ENCODE data around the gene HACD3. TPM values are rescaled to one million over a fixed set of nuclear protein-coding genes. Genes with fewer than 3 reads are reported as not detected.

Gene HACD3
- total RNA-seq (100 to 1,000 TPM in 1 of 5 donors, 10 to 100 TPM in 3, 1 to 10 TPM in 1; 7.0 to 128 (median 32.6) TPM), polyA plus RNA-seq (10 to 100 TPM; 11.5 to 16.7 (median 13.5) TPM)
- long read RNA-seq, donor 1, transcript HACD3-201 (11 exons, 3,228 nt), result major isoform, 11 of 12 reads
- long read RNA-seq, donor 1, partial matches to known transcripts, result 0 of 12 reads
- long read RNA-seq, donor 1, other reads (novel, unspliced or antisense), result 0 of 12 reads
- long read RNA-seq, donor 2, transcript HACD3-201 (11 exons, 3,228 nt), result major isoform, 22 of 34 reads
- long read RNA-seq, donor 2, partial matches to known transcripts, result 0 of 34 reads
- long read RNA-seq, donor 2, other reads (novel, unspliced or antisense), result 12 of 34 reads
- long read RNA-seq, donor 3, transcript HACD3-201 (11 exons, 3,228 nt), result major isoform, 9 of 10 reads
- long read RNA-seq, donor 3, partial matches to known transcripts, result 0 of 10 reads
- long read RNA-seq, donor 3, other reads (novel, unspliced or antisense), result 0 of 10 reads
- long read RNA-seq, donor 4, partial matches to known transcripts, result 0 of 2 reads
- long read RNA-seq, donor 4, other reads (novel, unspliced or antisense), result 0 of 2 reads
- long read RNA-seq, donor 5, transcript HACD3-201 (11 exons, 3,228 nt), result major isoform, 32 of 92 reads
- long read RNA-seq, donor 5, partial matches to known transcripts, result 60 of 92 reads
- long read RNA-seq, donor 5, other reads (novel, unspliced or antisense), result 0 of 92 reads
- long read RNA-seq, donor 6, transcript HACD3-201 (11 exons, 3,228 nt), result major isoform, 36 of 65 reads
- long read RNA-seq, donor 6, partial matches to known transcripts, result 0 of 65 reads
- long read RNA-seq, donor 6, other reads (novel, unspliced or antisense), result 25 of 65 reads
- long read RNA-seq, donor 7, transcript HACD3-201 (11 exons, 3,228 nt), result major isoform, 31 of 31 reads
- long read RNA-seq, donor 7, partial matches to known transcripts, result 0 of 31 reads
- long read RNA-seq, donor 7, other reads (novel, unspliced or antisense), result 0 of 31 reads
- long read RNA-seq, donor 8, transcript HACD3-201 (11 exons, 3,228 nt), result major isoform, 14 of 21 reads
- long read RNA-seq, donor 8, partial matches to known transcripts, result 0 of 21 reads
- long read RNA-seq, donor 8, other reads (novel, unspliced or antisense), result 6 of 21 reads
- long read RNA-seq, donor 9, transcript HACD3-201 (11 exons, 3,228 nt), result major isoform, 17 of 23 reads
- long read RNA-seq, donor 9, partial matches to known transcripts, result 5 of 23 reads
- long read RNA-seq, donor 9, other reads (novel, unspliced or antisense), result 0 of 23 reads
- long read RNA-seq, donor 10, transcript HACD3-201 (11 exons, 3,228 nt), result major isoform, 12 of 14 reads
- long read RNA-seq, donor 10, partial matches to known transcripts, result 0 of 14 reads
- long read RNA-seq, donor 10, other reads (novel, unspliced or antisense), result 0 of 14 reads

- peak; percentile 90 to 96 for DNase-seq
- peaks cover 13 to 55% (median 40%) of the 10 kb centered on the region in 4 donors for H3K4me1 ChIP-seq
- TF ChIP-seq EP300 (IDR thresholded peaks at IDR 0.05) (no peak), POLR2AphosphoS5 (IDR thresholded peaks at IDR 0.05) (peak; percentile 38 to 75 (median 59)), CTCF (IDR thresholded peaks at IDR 0.05) (no peak), POLR2A (IDR thresholded peaks at IDR 0.05) (no peak)
- peak within 1 kb of the TSS; percentile 74 to 83 (median 79) for H3K27ac ChIP-seq
- intact Hi-C loops (cut with DNase I; ENCODE audit: low total_unique reads), result no loop called here
- no peaks in the 10 kb centered on the region for H3K27me3 ChIP-seq
- H3K4me3 ChIP-seq, result peak within 1 kb of the TSS; percentile 65 to 96 (median 75)
- no peaks in the 10 kb centered on the region for H3K9me3 ChIP-seq
- H3K36me3 ChIP-seq, result no peaks in the 10 kb centered on the region
- 0 to 1% (median 0%) methylated on average over 38 to 88 of the region's 88 CpGs for WGBS, 5 donors
Measured at GRCh38 chr15:65530318-65531111, at the start of gene HACD3. HACD3 (plus strand) TSS chr15:65530463; CDS start chr15:65530632, 169 bp downstream.

GRCh38 chr15:65484876-65485275 is 45.4 kb upstream of the HACD3 start:
- no peaks in the 10 kb centered on the region for H3K9me3 ChIP-seq
- H3K36me3 ChIP-seq, result peaks cover 50 to 100% (median 98%) of the 10 kb centered on the region in 4 donors
- WGBS, 5 donors, result 93 to 97% (median 95%) methylated on average over 4 of the region's 4 CpGs
- no peak overlapping the region for H3K4me3 ChIP-seq
- H3K27me3 ChIP-seq, result no peaks in the 10 kb centered on the region
- no peaks in the 10 kb centered on the region for H3K4me1 ChIP-seq
- intact Hi-C loops (cut with DNase I; ENCODE audit: low total_unique reads), result no loop called here
- no peak for DNase-seq
- no peak overlapping the region for H3K27ac ChIP-seq
- no peak for TF ChIP-seq POLR2A (IDR thresholded peaks at IDR 0.05)
- no peak for TF ChIP-seq EP300 (IDR thresholded peaks at IDR 0.05)
- TF ChIP-seq POLR2AphosphoS5 (IDR thresholded peaks at IDR 0.05), result no peak
- no peak for TF ChIP-seq CTCF (IDR thresholded peaks at IDR 0.05)

GRCh38 chr15:65494076-65494475 is 36.2 kb upstream of the HACD3 start:
- 85 to 91% (median 90%) methylated on average over 4 of the region's 4 CpGs for WGBS, 5 donors
- H3K4me3 ChIP-seq, result no peak overlapping the region
- intact Hi-C loops (cut with DNase I; ENCODE audit: low total_unique reads), result no loop called here
- no peak for TF ChIP-seq POLR2AphosphoS5 (IDR thresholded peaks at IDR 0.05)
- TF ChIP-seq POLR2A (IDR thresholded peaks at IDR 0.05), result no peak
- no peak for TF ChIP-seq CTCF (IDR thresholded peaks at IDR 0.05)
- TF ChIP-seq EP300 (IDR thresholded peaks at IDR 0.05), result no peak
- H3K27ac ChIP-seq, result no peak overlapping the region
- no peaks in the 10 kb centered on the region for H3K4me1 ChIP-seq
- no peak for DNase-seq
- no peaks in the 10 kb centered on the region for H3K9me3 ChIP-seq
- H3K27me3 ChIP-seq, result no peaks in the 10 kb centered on the region
- peaks cover 35 to 99% (median 90%) of the 10 kb centered on the region in 4 donors for H3K36me3 ChIP-seq
